PC-3 (cell line): ENCODE results near the gene NENF.

Experiments
- EZH2 ChIP-seq: fragments of 300-600 bp; sonication (generic); IDR thresholded peaks from one replicate; pipeline ENCODE4 v1.6.1; 2017; ENCODE audit warnings: antibody characterized with exemption, mild to moderate bottlenecking, low read length; ENCODE audit not compliant: unreplicated experiment
- TF ChIP-seq, protein P1 (sequence below): fragments of 300-600 bp; sonication (generic); conservative IDR thresholded peaks from 2 replicates; pipeline ENCODE4 v1.5.1; 2017; ENCODE audit warnings: antibody characterized with exemption, low read depth, mild to moderate bottlenecking, low read length

GRCh38 chr1:212415107-212415841 is 17.4 kb upstream of the NENF start:
- TF ChIP-seq, protein P1, sequence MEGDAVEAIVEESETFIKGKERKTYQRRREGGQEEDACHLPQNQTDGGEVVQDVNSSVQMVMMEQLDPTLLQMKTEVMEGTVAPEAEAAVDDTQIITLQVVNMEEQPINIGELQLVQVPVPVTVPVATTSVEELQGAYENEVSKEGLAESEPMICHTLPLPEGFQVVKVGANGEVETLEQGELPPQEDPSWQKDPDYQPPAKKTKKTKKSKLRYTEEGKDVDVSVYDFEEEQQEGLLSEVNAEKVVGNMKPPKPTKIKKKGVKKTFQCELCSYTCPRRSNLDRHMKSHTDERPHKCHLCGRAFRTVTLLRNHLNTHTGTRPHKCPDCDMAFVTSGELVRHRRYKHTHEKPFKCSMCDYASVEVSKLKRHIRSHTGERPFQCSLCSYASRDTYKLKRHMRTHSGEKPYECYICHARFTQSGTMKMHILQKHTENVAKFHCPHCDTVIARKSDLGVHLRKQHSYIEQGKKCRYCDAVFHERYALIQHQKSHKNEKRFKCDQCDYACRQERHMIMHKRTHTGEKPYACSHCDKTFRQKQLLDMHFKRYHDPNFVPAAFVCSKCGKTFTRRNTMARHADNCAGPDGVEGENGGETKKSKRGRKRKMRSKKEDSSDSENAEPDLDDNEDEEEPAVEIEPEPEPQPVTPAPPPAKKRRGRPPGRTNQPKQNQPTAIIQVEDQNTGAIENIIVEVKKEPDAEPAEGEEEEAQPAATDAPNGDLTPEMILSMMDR = no peak
- no peak for TF ChIP-seq EZH2
